H1 (cell line): Measurements from ENCODE around the gene RECK. TPM values are rescaled to one million over a fixed set of nuclear protein-coding genes. Genes with fewer than 3 reads are reported as not detected.

Experiments used
- CTCF ChIA-PET: fragments of 300-600 bp; sonication (Branson Sonifier 250); formaldehyde crosslinking; loops from one replicate; lab custom pipeline; 2021; ENCODE audit not compliant: partially characterized antibody; lab: Charles Lee
- POLR2A ChIA-PET: fragments of 300-600 bp; sonication (Branson Sonifier 250); formaldehyde crosslinking; loops from one replicate; lab custom pipeline; 2021; ENCODE audit warnings: inconsistent platforms; ENCODE audit not compliant: partially characterized antibody; lab: Charles Lee
- DNase-seq, 2 experiments: peaks; one replicate each; pipeline versions ENCODE4 v3.0.0 to v3.0.0-alpha.2; 2010 to 2022; ENCODE audit warnings: low spot score in 2 of 2, low read depth in 1 of 2, mixed read lengths in 1 of 2
- FAIRE-seq: peaks from 2 replicates; lab custom pipeline; 2011; peaks lifted over from hg19 to GRCh38; lab: Jason Lieb, UNC
- H2AFZ ChIP-seq: 2 replicates; pipeline ENCODE4 v1.8.1; 2012; ENCODE audit warnings: low read length, inconsistent platforms
- H2AK5ac ChIP-seq: 2 replicates; pipeline ENCODE4 v1.6.1; 2013; ENCODE audit warnings: low read depth, low read length
- H2BK120ac ChIP-seq: replicated peaks from 2 replicates; pipeline ENCODE3; 2013; ENCODE audit warnings: low read depth, low read length, inconsistent platforms
- H2BK12ac ChIP-seq: 2 replicates; pipeline ENCODE4 v1.6.1; 2013; ENCODE audit warnings: low read depth, low read length
- H2BK15ac ChIP-seq: 2 replicates; pipeline ENCODE4 v1.6.1; 2013; ENCODE audit warnings: low read length
- H2BK20ac ChIP-seq: 2 replicates; pipeline ENCODE4 v1.6.1; 2013; ENCODE audit warnings: low read length
- H2BK5ac ChIP-seq: 2 replicates; pipeline ENCODE4 v1.6.1; 2013; ENCODE audit warnings: low read depth, low read length
- H3K14ac ChIP-seq: 2 replicates; pipeline ENCODE4 v1.6.1; 2013; ENCODE audit warnings: inconsistent platforms; ENCODE audit not compliant: insufficient read length
- H3K18ac ChIP-seq: 2 replicates; pipeline ENCODE4 v1.6.1; 2013; ENCODE audit warnings: low read length; ENCODE audit errors: extremely low read depth
- H3K23ac ChIP-seq: 2 replicates; pipeline ENCODE4 v1.6.1; 2013; ENCODE audit warnings: inconsistent platforms; ENCODE audit not compliant: insufficient read length
- H3K23me2 ChIP-seq: 2 replicates; pipeline ENCODE4 v1.6.1; 2013; ENCODE audit warnings: low read depth, low read length
- H3K27ac ChIP-seq: 2 replicates; pipeline ENCODE4 v1.6.1; 2011; ENCODE audit warnings: low read depth, low read length, inconsistent platforms
- H3K27me3 ChIP-seq, 4 experiments: replicated peaks in 1 of 4; 1 replicate in 1 of 4; 2 replicates in 3 of 4; pipeline versions ENCODE4 v1.6.1 to v1.8.1; 2011 to 2013; ENCODE audit warnings: low read length in 3 of 4, mild to moderate bottlenecking in 3 of 4, inconsistent platforms in 2 of 4, mixed read lengths in 2 of 4, moderate library complexity in 1 of 4; ENCODE audit not compliant: control insufficient read depth in 3 of 4, insufficient read depth in 3 of 4; ENCODE audit errors: extremely low read depth in 1 of 4
- H3K36me3 ChIP-seq, 4 experiments: 2 replicates each; pipeline versions ENCODE4 v1.6.1 to v1.8.1; 2011 to 2013; ENCODE audit warnings: mild to moderate bottlenecking in 4 of 4, low read length in 3 of 4, moderate library complexity in 2 of 4, control low read depth in 1 of 4, inconsistent platforms in 1 of 4; ENCODE audit not compliant: insufficient read depth in 4 of 4, control insufficient read depth in 2 of 4
- H3K4ac ChIP-seq: replicated peaks from 2 replicates; pipeline ENCODE3; 2013; ENCODE audit warnings: low read length, low read depth, mixed read lengths, inconsistent platforms; ENCODE audit not compliant: insufficient read length
- H3K4me1 ChIP-seq, 4 experiments: replicated peaks in 1 of 4; 1 replicate in 1 of 4; 2 replicates in 3 of 4; pipeline versions ENCODE4 v1.6.1 to v1.8.1; 2011 to 2013; ENCODE audit warnings: low read length in 3 of 4, inconsistent platforms in 2 of 4, mixed read lengths in 1 of 4; ENCODE audit not compliant: insufficient read depth in 4 of 4, control insufficient read depth in 3 of 4
- H3K4me2 ChIP-seq, 2 experiments: 2 replicates each; pipeline versions ENCODE4 v1.6.1 to v1.8.1; 2011 to 2013; ENCODE audit warnings: low read depth in 2 of 2, low read length in 2 of 2, control low read depth in 1 of 2, inconsistent platforms in 1 of 2, mild to moderate bottlenecking in 1 of 2; ENCODE audit not compliant: insufficient read depth in 1 of 2
- H3K4me3 ChIP-seq, 4 experiments: fragments of 200-600, 300-600 bp in 1 of 4; sonication (generic), shearing (Covaris generic), sonication (Bioruptor Twin) in 1 of 4; 2 replicates each; pipeline versions ENCODE4 v1.5.1 to v1.8.1; 2011 to 2016; ENCODE audit warnings: low read length in 4 of 4, low read depth in 3 of 4, control low read depth in 2 of 4, inconsistent platforms in 2 of 4, mild to moderate bottlenecking in 2 of 4, mixed read lengths in 1 of 4, moderate library complexity in 1 of 4; ENCODE audit not compliant: insufficient read depth in 2 of 4; ENCODE audit errors: extremely low read depth in 1 of 4
- H3K56ac ChIP-seq: replicated peaks from 2 replicates; pipeline ENCODE3; 2013; ENCODE audit warnings: low read depth, mild to moderate bottlenecking, mixed read lengths, low read length, inconsistent platforms; ENCODE audit not compliant: insufficient read length
- H3K79me1 ChIP-seq: 2 replicates; pipeline ENCODE4 v1.6.1; 2013; ENCODE audit warnings: low read depth, low read length, control low read depth
- H3K79me2 ChIP-seq, 2 experiments: 2 replicates each; pipeline versions ENCODE4 v1.6.1 to v1.8.1; 2012 to 2013; ENCODE audit warnings: low read length in 2 of 2, mild to moderate bottlenecking in 2 of 2, inconsistent platforms in 1 of 2; ENCODE audit not compliant: insufficient read depth in 2 of 2, control insufficient read depth in 1 of 2
- H3K9ac ChIP-seq, 4 experiments: replicated peaks in 1 of 4; 1 replicate in 1 of 4; 2 replicates in 3 of 4; pipeline versions ENCODE4 v1.6.1 to v1.8.1; 2011 to 2013; ENCODE audit warnings: low read depth in 3 of 4, low read length in 3 of 4, control low read depth in 2 of 4, mild to moderate bottlenecking in 2 of 4, moderate library complexity in 2 of 4, inconsistent platforms in 1 of 4; ENCODE audit errors: extremely low read depth in 1 of 4
- H3K9me3 ChIP-seq, 2 experiments: 2 replicates each; pipeline versions ENCODE4 v1.6.1 to v1.8.1; 2012 to 2013; ENCODE audit warnings: mild to moderate bottlenecking in 2 of 2, moderate library complexity in 2 of 2, control low read depth in 1 of 2, inconsistent platforms in 1 of 2, low read depth in 1 of 2, low read length in 1 of 2, mixed read lengths in 1 of 2; ENCODE audit not compliant: insufficient read depth in 2 of 2
- H4K20me1 ChIP-seq, 2 experiments: replicated peaks in 1 of 2; 2 replicates each; pipeline versions ENCODE3 to v1.8.1; 2011 to 2013; ENCODE audit warnings: inconsistent platforms in 2 of 2, low read length in 2 of 2, mild to moderate bottlenecking in 1 of 2; ENCODE audit not compliant: insufficient read depth in 2 of 2, control insufficient read depth in 1 of 2
- H4K5ac ChIP-seq: 2 replicates; pipeline ENCODE4 v1.6.1; 2013; ENCODE audit warnings: low read length, low read depth, mixed read lengths, inconsistent platforms; ENCODE audit not compliant: insufficient read length
- H4K8ac ChIP-seq: 2 replicates; pipeline ENCODE4 v1.8.0; 2013; ENCODE audit warnings: mild to moderate bottlenecking, moderate library complexity, low read length, inconsistent platforms; ENCODE audit not compliant: insufficient read depth; ENCODE audit errors: extremely low read depth
- H4K91ac ChIP-seq: replicated peaks from 2 replicates; pipeline ENCODE3; 2013; ENCODE audit warnings: low read length, mixed read lengths, inconsistent platforms; ENCODE audit not compliant: insufficient read length
- WGBS, 2 experiments: shearing (Covaris generic) in 1 of 2; methylation state at CpG; one replicate each; pipeline versions ENCODE4 v1.1.6 to v1.1.7; 2013 to 2015; ENCODE audit warnings: low lambda C conversion rate in 2 of 2, mixed read lengths in 2 of 2, inconsistent platforms in 1 of 2, low coverage in 1 of 2, missing lambda C conversion rate in 1 of 2; ENCODE audit not compliant: insufficient replicate concordance in 2 of 2, insufficient coverage in 1 of 2, insufficient read length in 1 of 2; ENCODE audit errors: extremely low coverage in 1 of 2, missing lambda C conversion rate in 1 of 2; 5-methylcytosine and 5-hydroxymethylcytosine counted together
- polyA plus RNA-seq, 7 experiments: library from polyadenylated mRNA; depleted of rRNA in 3 of 7; stranded (reverse) in 5 of 7; unstranded in 2 of 7; fragments of >200 nt in 5 of 7; fragments of 200-250 nt in 2 of 7; gene quantifications; 1 replicate in 5 of 7; 2 replicates in 1 of 7; 4 replicates in 1 of 7; pipeline versions ENCODE4 v1.2.1 to v1.2.3, GENCODE V29; 2011 to 2013; ENCODE audit warnings: missing spikeins in 2 of 7, mixed read lengths in 2 of 7
- total RNA-seq: library from RNA; stranded (reverse); fragmentation: NEBNext Ultra II Directional; extraction: Animal tissue kit (Norgen Biotek cat#: 25700); gene quantifications from 2 replicates; pipeline ENCODE4 v1.2.1, GENCODE V29; 2021

The RECK gene
- total and polyA plus RNA-seq, 2 of the 8 experiments (the other 6 are each of a cell fraction or from before 2014, with no cell fraction given) = 5.4 to 9.8 TPM

DNA sequence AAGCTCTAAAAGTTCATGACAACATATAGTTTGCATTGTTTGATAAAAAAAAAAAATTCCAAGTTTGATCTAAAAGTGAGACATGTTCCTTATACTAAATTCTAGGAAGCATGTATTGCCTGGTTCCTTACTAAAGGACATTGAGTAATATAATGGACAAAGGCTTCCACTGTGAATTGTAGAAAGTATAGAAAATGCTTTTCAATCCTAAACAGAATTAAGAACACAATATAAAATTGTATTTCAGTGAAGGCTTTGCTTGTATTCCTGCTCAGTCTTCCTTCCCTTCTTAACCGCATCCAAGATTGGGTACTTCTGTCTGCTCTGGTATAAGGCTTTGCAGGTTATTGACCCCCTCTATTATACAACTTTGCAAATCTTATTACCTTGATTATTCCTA, 2.4 kb downstream of the RECK start:
- H3K4me2 ChIP-seq = no peak overlapping the region
- H2AK5ac ChIP-seq = no peak overlapping the region
- ChIA-PET CTCF (interaction anchor here (0.6 to 1.4 kb wide), 4 partner anchors 31 to 513 kb away, joined by 3 to 6 read pairs (median 4); no protein-coding TSS in a partner anchor), POLR2A (interaction anchor here (1.9 kb wide), 1 partner anchor 152 kb away, joined by 6 read pairs; the partner anchor contains the start of gene CLTA)
- H4K5ac ChIP-seq = no peak overlapping the region
- H3K23me2 ChIP-seq = peaks cover 10% of the 10 kb centered on the region
- H3K4me3 ChIP-seq = no peak overlapping the region
- no peak overlapping the region for H4K8ac ChIP-seq
- no peak overlapping the region for H2BK15ac ChIP-seq
- H2AFZ ChIP-seq = no peak overlapping the region
- DNase-seq (no peak), FAIRE-seq (no peak)
- no peak overlapping the region for H2BK20ac ChIP-seq
- no peak overlapping the region for H2BK12ac ChIP-seq
- no peak overlapping the region for H3K9ac ChIP-seq
- no peak overlapping the region for H3K18ac ChIP-seq
- no peak overlapping the region for H3K4ac ChIP-seq
- H3K27ac ChIP-seq = no peak overlapping the region
- H2BK5ac ChIP-seq = no peak overlapping the region
- WGBS, 2 experiments = 100% methylated on average over 1 of the region's 1 CpG; no CpG with 5 or more reads in 1 of the 2 experiments
- peaks cover 3 to 48% of the 10 kb centered on the region in 2 experiments for H3K79me2 ChIP-seq
- H3K27me3 ChIP-seq = no peaks in the 10 kb centered on the region
- peaks cover 3% of the 10 kb centered on the region for H3K79me1 ChIP-seq
- no peak overlapping the region for H3K56ac ChIP-seq
- H3K4me1 ChIP-seq = peaks cover 0 to 4% (median 0%) of the 10 kb centered on the region in 4 experiments; a peak in 3 of 7 replicates
- no peak overlapping the region for H4K91ac ChIP-seq
- H2BK120ac ChIP-seq = no peak overlapping the region
- H3K14ac ChIP-seq = no peak overlapping the region
- peaks cover 0 to 3% of the 10 kb centered on the region in 2 experiments for H4K20me1 ChIP-seq
- no peak overlapping the region for H3K23ac ChIP-seq
- no peaks in the 10 kb centered on the region for H3K36me3 ChIP-seq
- H3K9me3 ChIP-seq = no peaks in the 10 kb centered on the region
